ENCODE measurements around the gene TBC1D5.

Gene TBC1D5

GRCh38 chr3:17336291-17336690, 406.1 kb downstream of the TBC1D5 start:
- DNase-seq = no peak

GRCh38 chr3:17333893-17334292, 408.5 kb downstream of the TBC1D5 start:
- no peak for DNase-seq

- DNase-seq = no peak
Measured at GRCh38 chr3:17333446-17333845, 409.0 kb downstream of the TBC1D5 start.

- no peak for DNase-seq
Measured at GRCh38 chr3:17330660-17331059, 411.8 kb downstream of the TBC1D5 start.

- DNase-seq = no peak
Measured at GRCh38 chr3:17329927-17330326, 412.5 kb downstream of the TBC1D5 start.

GRCh38 chr3:17322106-17322793, 420.2 kb downstream of the TBC1D5 start:
- DNase-seq = no peak

- DNase-seq = no peak
Measured at GRCh38 chr3:17320266-17320665, 422.2 kb downstream of the TBC1D5 start.

- no peak for DNase-seq
Measured at GRCh38 chr3:17315897-17316296, 426.5 kb downstream of the TBC1D5 start.

GRCh38 chr3:17314171-17314570, 428.3 kb downstream of the TBC1D5 start:
- no peak for DNase-seq

- no peak for DNase-seq
Measured at GRCh38 chr3:17313746-17314145, 428.7 kb downstream of the TBC1D5 start.

GRCh38 chr3:17310983-17311382, 431.4 kb downstream of the TBC1D5 start:
- DNase-seq = no peak

GRCh38 chr3:17307887-17308286, 434.5 kb downstream of the TBC1D5 start:
- no peak for DNase-seq

- no peak for DNase-seq
Measured at GRCh38 chr3:17307482-17307881, 434.9 kb downstream of the TBC1D5 start.

- DNase-seq = no peak
Measured at GRCh38 chr3:17304969-17305368, 437.5 kb downstream of the TBC1D5 start.

GRCh38 chr3:17302774-17303173, 439.7 kb downstream of the TBC1D5 start:
- DNase-seq = no peak

GRCh38 chr3:17302170-17302569, 440.3 kb downstream of the TBC1D5 start:
- DNase-seq = no peak

GRCh38 chr3:17301271-17301670, 441.2 kb downstream of the TBC1D5 start:
- DNase-seq = no peak

- no peak for DNase-seq
Measured at GRCh38 chr3:17300441-17300840, 442.0 kb downstream of the TBC1D5 start.

GRCh38 chr3:17298038-17298437, 444.4 kb downstream of the TBC1D5 start:
- DNase-seq = no peak

GRCh38 chr3:17292556-17292955, 449.9 kb downstream of the TBC1D5 start:
- DNase-seq = no peak

GRCh38 chr3:17290894-17291293, 451.5 kb downstream of the TBC1D5 start:
- DNase-seq = no peak

- no peak for DNase-seq
Measured at GRCh38 chr3:17288839-17289399, 453.5 kb downstream of the TBC1D5 start.

- no peak for DNase-seq
Measured at GRCh38 chr3:17287006-17287689, 455.3 kb downstream of the TBC1D5 start.

GRCh38 chr3:17278006-17278405, 464.4 kb downstream of the TBC1D5 start:
- no peak for DNase-seq
